Skeletal muscle satellite cell (primary cell): Measurements from ENCODE around the gene RPS28.
"Not testable (repeated sequence)": the region's sequence is repeated elsewhere in the genome, so short reads cannot be mapped to it uniquely, and the experiment has no call there.

ENCODE experiments used
- H3K27me3 ChIP-seq: 2 replicates; pipeline ENCODE4 v1.7.0; 2013; ENCODE audit warnings: low read length; ENCODE audit not compliant: control insufficient read depth, insufficient read depth
- H3K36me3 ChIP-seq: 2 replicates; pipeline ENCODE4 v1.7.0; 2013; ENCODE audit warnings: mild to moderate bottlenecking, control low read depth, low read length; ENCODE audit not compliant: insufficient read depth
- H3K4me1 ChIP-seq: 2 replicates; pipeline ENCODE4 v1.7.0; 2013; ENCODE audit warnings: low read length; ENCODE audit not compliant: control insufficient read depth, insufficient read depth
- H3K4me2 ChIP-seq: 2 replicates; pipeline ENCODE4 v1.7.0; 2013; ENCODE audit warnings: mild to moderate bottlenecking, low read length
- H3K4me3 ChIP-seq: 2 replicates; pipeline ENCODE4 v1.7.0; 2013; ENCODE audit warnings: low read length
- H3K9ac ChIP-seq: 2 replicates; pipeline ENCODE4 v1.7.0; 2013; ENCODE audit warnings: mild to moderate bottlenecking, low read depth, low read length, moderate library complexity
- H3K9me3 ChIP-seq: replicated peaks from 2 replicates; pipeline ENCODE4 v1.7.0; 2013; ENCODE audit warnings: mild to moderate bottlenecking, control low read depth, low read length

The RPS28 gene

GRCh38 chr19:8336660-8337059 is 15.4 kb downstream of the RPS28 start:
- Histone ChIP-seq H3K4me1 (peaks cover 4% of the 10 kb centered on the region), H3K36me3 (no peaks in the 10 kb centered on the region), H3K4me2 (no peak overlapping the region), H3K4me3 (no peak overlapping the region), H3K9ac (no peak overlapping the region), H3K9me3 (no peaks in the 10 kb centered on the region), H3K27me3 (peaks cover 38% of the 10 kb centered on the region)

GRCh38 chr19:8337728-8338127 is 16.4 kb downstream of the RPS28 start:
- Histone ChIP-seq H3K36me3 (no peaks in the 10 kb centered on the region), H3K9ac (no peak overlapping the region), H3K9me3 (no peaks in the 10 kb centered on the region), H3K4me2 (no peak overlapping the region), H3K4me1 (peaks cover 4% of the 10 kb centered on the region), H3K27me3 (peaks cover 41% of the 10 kb centered on the region), H3K4me3 (no peak overlapping the region)

DNA sequence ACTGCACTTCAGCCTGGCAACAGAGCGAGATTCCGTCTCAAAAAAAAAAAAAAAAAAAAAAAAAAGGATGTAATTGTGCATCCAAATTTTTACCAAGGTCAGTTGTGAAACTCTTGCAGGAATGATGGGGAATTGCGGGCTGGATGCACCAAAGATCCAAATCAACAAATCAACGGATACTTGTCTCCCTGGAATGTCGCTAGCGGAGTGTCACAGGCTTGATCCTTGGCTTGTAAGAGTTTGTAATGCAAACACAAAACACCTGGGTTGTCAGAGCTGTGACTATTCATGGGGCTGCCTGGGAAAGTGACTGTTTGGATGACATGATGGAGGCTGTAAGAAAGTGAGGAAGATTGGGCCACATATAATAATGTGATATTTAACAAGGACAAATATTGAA is 17.5 kb downstream of the RPS28 start:
- Histone ChIP-seq H3K9ac (no peak overlapping the region), H3K27me3 (peaks cover 36% of the 10 kb centered on the region)

DNA sequence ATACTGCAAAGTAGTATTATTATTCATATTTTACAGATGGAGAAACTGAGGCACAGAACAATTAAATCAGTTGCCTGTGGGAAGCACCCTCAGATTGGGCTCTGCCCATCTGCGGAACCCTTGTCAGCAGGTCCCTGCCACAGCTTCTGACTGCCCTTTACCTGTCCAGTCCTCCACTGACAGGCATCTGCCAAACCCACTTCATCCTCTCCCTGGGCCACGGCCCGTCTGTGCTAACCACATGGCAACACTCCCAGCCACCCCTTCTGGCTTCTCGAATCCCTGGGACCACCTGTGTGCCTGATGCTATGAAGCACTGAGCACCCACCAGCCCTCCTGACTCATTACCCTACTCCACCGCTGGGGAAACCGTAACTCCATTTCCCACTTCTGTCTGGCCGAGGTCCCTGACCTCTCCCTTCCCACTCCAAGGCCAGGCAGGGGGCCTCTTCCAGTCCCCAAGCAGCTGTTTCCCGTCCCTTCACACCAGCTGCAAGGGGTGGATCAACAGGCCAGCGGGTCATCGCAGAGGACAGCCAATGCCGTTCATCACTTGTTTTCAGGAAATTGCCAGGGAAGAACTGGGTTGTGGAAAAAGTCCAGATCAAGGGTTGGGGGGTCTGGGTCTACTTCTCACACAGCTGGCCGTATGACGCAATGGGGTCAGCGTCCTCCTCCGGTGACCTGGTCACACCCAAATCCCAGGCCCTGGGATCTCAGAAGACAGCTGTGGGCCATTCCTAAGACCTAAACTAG is 19.2 kb downstream of the RPS28 start:
- Histone ChIP-seq H3K36me3 (no peaks in the 10 kb centered on the region), H3K9ac (no peak overlapping the region), H3K4me1 (peaks cover 3% of the 10 kb centered on the region), H3K4me2 (no peak overlapping the region), H3K9me3 (no peaks in the 10 kb centered on the region), H3K4me3 (no peak overlapping the region), H3K27me3 (peaks cover 24% of the 10 kb centered on the region)

More for the DNA sequence above, 17.5 kb downstream of the RPS28 start:
- Histone ChIP-seq H3K4me3 (no peak overlapping the region), H3K9me3 (no peaks in the 10 kb centered on the region), H3K4me2 (no peak overlapping the region), H3K4me1 (peaks cover 7% of the 10 kb centered on the region), H3K36me3 (no peaks in the 10 kb centered on the region)

GRCh38 chr19:8341504-8341903 is 20.2 kb downstream of the RPS28 start:
- not testable (repeated sequence) for H3K9ac ChIP-seq, H3K36me3 ChIP-seq, H3K4me3 ChIP-seq, H3K4me2 ChIP-seq, H3K4me1 ChIP-seq, H3K9me3 ChIP-seq
- peaks cover 20% of the 10 kb centered on the region for H3K27me3 ChIP-seq

- no peak overlapping the region for H3K9ac ChIP-seq
- H3K27me3 ChIP-seq: peaks cover 20% of the 10 kb centered on the region
- no peaks in the 10 kb centered on the region for H3K36me3 ChIP-seq
- no peak overlapping the region for H3K4me2 ChIP-seq
- H3K4me3 ChIP-seq: no peak overlapping the region
- peaks cover 3% of the 10 kb centered on the region for H3K4me1 ChIP-seq
- H3K9me3 ChIP-seq: no peaks in the 10 kb centered on the region
These were observed 21.0 kb downstream of the RPS28 start for GRCh38 chr19:8342316-8342683.

GRCh38 chr19:8342684-8343482 is 21.6 kb downstream of the RPS28 start, which contains the start of gene KANK3:
Gene KANK3, minus strand, starts transcription at chr19:8343262. Its CDS starts 5,434 bp downstream, at chr19:8337828.
- peaks cover 20% of the 10 kb centered on the region for H3K27me3 ChIP-seq
- H3K4me3 ChIP-seq: peak within 1 kb of the TSS; percentile 61
- H3K9ac ChIP-seq: no peak within 1 kb of the TSS
- no peaks in the 10 kb centered on the region for H3K9me3 ChIP-seq
- H3K36me3 ChIP-seq: no peaks in the 10 kb centered on the region
- H3K4me1 ChIP-seq: peaks cover 3% of the 10 kb centered on the region
- H3K4me2 ChIP-seq: peak within 1 kb of the TSS; percentile 77

DNA sequence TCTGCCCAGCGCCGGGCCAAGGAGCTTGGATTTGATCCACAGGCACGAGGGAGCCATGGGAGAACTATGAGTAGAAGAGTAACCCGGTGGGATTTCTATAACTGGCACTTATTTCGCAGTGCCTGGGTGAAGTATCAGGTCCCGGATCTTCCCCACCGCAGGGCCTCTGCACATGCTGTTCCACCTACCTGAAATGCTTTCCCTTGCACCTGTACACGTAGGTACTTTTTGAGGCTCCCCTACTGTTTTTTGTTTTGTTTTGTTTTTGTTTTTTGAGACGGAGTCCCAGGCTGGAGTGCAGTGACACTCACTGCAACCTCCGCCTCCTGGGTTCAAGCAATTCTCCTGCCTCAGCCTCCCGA is 22.2 kb downstream of the RPS28 start:
- H3K36me3 ChIP-seq: no peaks in the 10 kb centered on the region
- H3K9me3 ChIP-seq: no peaks in the 10 kb centered on the region
- peak overlapping the region; percentile 77 for H3K4me2 ChIP-seq
- no peak overlapping the region for H3K9ac ChIP-seq
- peaks cover 3% of the 10 kb centered on the region for H3K4me1 ChIP-seq
- peaks cover 20% of the 10 kb centered on the region for H3K27me3 ChIP-seq
- H3K4me3 ChIP-seq: peak overlapping the region; percentile 61

DNA sequence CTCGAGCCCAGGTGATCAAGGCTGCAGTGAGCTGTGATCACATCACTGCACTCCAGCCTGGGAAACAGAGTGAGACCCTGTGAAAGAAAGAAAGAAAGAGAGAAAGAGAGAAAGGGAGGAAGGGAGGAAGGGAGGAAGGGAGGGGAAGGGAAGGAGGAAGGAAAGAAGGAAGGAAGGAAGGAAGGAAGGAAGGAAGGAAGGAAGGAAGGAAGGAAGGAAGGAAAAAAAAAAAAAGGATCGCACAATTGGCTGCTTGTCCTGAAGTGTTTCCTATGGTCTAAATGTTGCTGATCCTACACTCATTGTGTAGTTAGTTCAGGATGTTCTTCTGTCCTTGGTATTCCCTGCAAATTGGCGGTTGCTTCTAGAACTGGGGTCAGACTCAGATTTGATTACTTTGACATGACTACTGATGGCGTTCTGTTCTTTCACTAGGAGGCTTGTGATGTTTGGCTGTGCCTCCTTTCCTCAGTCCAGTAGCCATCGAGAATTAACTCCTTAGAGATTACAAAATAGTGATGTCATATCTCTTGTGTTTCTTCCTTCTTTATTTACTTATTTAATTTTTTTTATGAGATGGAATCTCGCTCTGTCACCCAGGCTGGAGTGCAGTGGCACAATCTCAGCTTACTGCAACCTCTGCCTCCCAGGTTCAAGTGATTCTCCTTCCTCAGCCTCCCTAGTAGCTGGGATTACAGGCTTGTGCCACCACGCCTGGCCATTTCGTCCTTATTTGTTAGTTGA is 28.5 kb downstream of the RPS28 start:
- H3K4me2 ChIP-seq, H3K9ac ChIP-seq, H3K36me3 ChIP-seq, H3K4me3 ChIP-seq, H3K9me3 ChIP-seq, H3K27me3 ChIP-seq: not testable (repeated sequence)
- peaks cover 20% of the 10 kb centered on the region for H3K4me1 ChIP-seq

- Histone ChIP-seq H3K4me2 (peak overlapping the region; percentile 76), H3K27me3 (no peaks in the 10 kb centered on the region), H3K4me3 (peak overlapping the region; percentile 24), H3K9me3 (no peaks in the 10 kb centered on the region), H3K4me1 (peaks cover 39% of the 10 kb centered on the region), H3K9ac (no peak overlapping the region), H3K36me3 (no peaks in the 10 kb centered on the region)
These were observed 31.0 kb downstream of the RPS28 start for GRCh38 chr19:8352134-8352827.

DNA sequence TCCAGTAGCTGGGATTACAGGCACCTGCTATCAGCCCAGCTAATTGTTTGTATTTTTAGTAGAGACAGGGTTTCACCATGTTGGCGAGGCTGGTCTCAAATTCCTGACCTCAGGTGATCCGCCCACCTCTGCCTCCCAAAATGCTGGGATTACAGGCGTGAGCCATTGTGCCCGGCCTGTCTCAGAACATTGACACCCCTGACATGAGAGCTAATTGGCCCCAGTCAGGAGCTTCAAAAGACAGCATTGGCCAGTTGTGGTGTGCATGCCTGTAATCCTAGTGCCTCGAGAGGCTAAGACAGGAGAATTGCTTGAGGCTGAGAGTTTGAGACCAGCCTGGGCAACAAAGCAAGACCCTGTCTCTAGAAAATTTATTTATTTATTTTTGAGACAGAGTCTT is 31.5 kb downstream of the RPS28 start:
- Histone ChIP-seq H3K4me1 (peaks cover 40% of the 10 kb centered on the region), H3K4me2 (peak overlapping the region; percentile 76)
- H3K36me3 ChIP-seq, H3K9ac ChIP-seq, H3K27me3 ChIP-seq, H3K4me3 ChIP-seq, H3K9me3 ChIP-seq: not testable (repeated sequence)
